ENCODE results near the gene CMSS1.

- no peak for TF ChIP-seq CTCF (conservative IDR thresholded peaks at IDR 0.05)
- TF ChIP-seq ZFX (IDR thresholded peaks at IDR 0.05) = no peak
Observed at GRCh38 chr3:100170486-100170885, 352.8 kb downstream of the CMSS1 start.

All from C4-2B (cell line).